GM21423 (cell line): ENCODE data around the gene PPP2R1A.
"Not testable (repeated sequence)": the region's sequence is repeated elsewhere in the genome, so short reads cannot be mapped to it uniquely, and the experiment has no call there.

Source experiments
- ATAC-seq: cut with Tn5 transposase; IDR thresholded peaks from one replicate; pipeline ENCODE4 v1.9.1; 2021; ENCODE audit warnings: mild to moderate bottlenecking, moderate library complexity; ENCODE audit not compliant: unreplicated experiment

The PPP2R1A gene

DNA sequence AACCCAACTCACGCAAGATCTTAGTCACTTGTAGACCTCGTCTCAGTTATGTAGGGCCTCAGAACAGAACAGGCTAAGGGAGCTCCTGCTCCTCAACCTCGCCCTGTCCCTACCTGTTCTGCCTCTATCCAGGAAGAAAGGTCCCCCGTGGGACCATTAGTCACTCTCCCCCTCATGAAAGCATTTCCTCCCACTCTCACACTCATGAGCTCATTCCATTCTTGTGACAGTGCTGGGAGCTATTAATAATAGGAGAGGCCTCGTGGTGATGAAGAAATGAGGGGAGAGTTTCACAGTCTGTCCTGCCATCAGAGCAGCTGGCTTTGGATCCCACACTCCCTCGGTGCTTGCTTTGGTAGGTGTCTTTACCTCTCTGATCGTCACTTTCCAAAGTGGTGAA, 10.2 kb downstream of the PPP2R1A start:
- ATAC-seq: no peak

DNA sequence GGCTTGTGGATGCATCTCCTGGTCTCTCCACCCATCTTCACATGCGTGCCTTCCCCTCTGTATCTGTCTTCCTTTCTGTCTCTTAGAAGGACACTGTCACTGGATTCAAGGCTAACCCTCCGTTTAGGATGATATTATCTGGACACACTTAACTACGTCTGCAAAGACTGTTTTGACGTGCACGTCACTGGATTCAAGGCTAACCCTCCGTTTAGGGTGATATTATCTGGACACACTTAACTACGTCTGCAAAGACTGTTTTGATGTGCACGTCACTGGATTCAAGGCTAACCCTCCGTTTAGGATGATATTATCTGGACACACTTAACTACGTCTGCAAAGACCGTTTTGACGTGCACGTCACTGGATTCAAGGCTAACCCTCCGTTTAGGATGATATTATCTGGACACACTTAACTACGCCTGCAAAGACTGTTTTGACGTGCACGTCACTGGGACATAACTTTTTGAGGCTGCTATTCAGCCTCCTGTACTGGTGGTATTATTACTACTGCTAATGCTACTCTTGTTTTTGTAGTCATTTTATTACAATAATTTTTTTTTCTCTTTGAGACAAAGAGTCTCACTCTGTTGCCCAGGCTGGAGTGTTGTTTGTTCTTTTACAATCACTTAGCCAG, 11.0 kb downstream of the PPP2R1A start:
- ATAC-seq: not testable (repeated sequence)

GRCh38 chr19:52206481-52206880, 16.6 kb downstream of the PPP2R1A start:
- no peak for ATAC-seq

DNA sequence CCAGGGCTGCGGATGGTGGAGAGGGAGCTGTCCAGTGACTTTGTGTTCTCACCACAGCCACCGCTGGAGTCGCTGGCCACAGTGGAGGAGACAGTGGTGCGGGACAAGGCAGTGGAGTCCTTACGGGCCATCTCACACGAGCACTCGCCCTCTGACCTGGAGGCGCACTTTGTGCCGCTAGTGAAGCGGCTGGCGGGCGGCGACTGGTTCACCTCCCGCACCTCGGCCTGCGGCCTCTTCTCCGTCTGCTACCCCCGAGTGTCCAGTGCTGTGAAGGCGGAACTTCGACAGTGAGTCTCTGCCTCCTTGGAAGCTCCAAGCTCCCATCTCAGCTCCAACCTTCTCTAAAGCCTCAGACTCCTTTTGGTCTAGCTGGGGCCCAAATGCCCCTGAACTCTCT, 21.4 kb downstream of the PPP2R1A start:
- ATAC-seq: no peak

- no peak for ATAC-seq
Observed at GRCh38 chr19:52211926-52212571, 22.2 kb downstream of the PPP2R1A start.

DNA sequence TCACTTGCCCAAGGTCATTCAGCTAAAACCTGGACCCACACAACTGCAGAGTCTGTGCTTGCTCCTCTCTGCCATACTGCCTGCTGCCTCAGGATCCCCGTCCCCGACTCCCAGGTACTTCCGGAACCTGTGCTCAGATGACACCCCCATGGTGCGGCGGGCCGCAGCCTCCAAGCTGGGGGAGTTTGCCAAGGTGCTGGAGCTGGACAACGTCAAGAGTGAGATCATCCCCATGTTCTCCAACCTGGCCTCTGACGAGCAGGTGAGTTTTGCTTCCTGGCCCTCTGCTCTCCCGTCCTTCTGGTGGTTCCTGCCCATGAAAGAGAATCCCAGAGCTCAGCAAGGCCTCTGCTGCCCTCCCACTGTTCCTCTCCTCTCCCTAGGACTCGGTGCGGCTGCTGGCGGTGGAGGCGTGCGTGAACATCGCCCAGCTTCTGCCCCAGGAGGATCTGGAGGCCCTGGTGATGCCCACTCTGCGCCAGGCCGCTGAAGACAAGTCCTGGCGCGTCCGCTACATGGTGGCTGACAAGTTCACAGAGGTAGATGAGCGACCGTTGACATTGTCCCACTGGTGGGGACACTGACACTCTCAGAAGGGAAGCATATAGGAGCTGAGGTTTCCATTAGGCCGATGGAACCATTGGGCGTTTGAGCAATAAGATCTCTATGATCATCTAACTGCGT, 22.9 kb downstream of the PPP2R1A start:
- ATAC-seq: no peak

GRCh38 chr19:52214241-52214640, 24.4 kb downstream of the PPP2R1A start:
- ATAC-seq: no peak

- no peak for ATAC-seq
Observed at GRCh38 chr19:52216401-52216800, 26.5 kb downstream of the PPP2R1A start.

DNA sequence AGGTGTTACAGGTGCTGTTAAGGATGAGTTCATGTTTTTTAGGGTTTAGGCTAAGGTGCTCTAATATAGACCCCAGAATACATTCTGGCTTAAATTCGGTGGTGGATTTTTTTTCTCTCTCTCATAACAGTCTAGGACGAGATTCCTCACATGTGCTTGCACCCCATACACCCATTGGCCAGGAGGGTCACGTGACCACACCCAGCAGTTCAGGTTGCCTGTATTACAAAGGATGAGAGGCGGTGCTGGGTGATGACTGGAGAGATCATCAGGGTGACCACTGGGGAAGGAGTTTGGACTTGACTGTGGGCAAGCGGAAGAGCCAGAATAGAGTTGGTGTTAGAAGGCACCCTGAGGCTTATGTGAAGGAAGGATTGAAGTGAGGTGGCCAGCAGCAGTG, 27.7 kb downstream of the PPP2R1A start:
- ATAC-seq: no peak

DNA sequence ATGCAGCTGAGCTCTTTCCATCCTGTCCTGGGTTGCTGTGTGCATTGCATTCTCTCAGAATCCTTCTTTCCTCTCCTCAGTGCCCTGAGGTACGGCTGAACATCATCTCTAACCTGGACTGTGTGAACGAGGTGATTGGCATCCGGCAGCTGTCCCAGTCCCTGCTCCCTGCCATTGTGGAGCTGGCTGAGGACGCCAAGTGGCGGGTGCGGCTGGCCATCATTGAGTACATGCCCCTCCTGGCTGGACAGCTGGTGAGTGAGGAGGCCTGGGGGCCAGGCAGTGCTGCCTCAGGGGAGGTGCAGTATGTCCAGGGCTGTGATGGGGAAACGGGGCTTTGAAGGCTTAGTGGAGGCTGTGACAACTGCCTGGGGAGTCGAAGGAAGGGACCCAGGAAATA, 29.8 kb downstream of the PPP2R1A start:
- ATAC-seq: no peak

DNA sequence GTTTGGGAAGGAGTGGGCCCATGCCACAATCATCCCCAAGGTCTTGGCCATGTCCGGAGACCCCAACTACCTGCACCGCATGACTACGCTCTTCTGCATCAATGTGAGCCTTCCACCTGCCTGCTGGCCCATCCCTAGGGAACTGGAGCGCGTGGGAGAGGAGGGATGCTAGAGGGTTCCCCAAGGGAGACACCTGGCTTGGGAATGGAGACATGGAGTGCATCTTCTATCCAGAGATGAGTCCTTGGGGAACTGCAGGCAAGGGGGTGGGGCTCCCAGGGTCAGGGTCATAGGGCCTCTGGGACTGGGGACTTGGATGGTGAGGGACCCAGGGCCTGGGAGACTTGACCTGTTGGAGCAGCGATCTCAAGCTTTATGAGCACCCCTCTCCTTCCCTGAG, 31.2 kb downstream of the PPP2R1A start:
- ATAC-seq: no peak

DNA sequence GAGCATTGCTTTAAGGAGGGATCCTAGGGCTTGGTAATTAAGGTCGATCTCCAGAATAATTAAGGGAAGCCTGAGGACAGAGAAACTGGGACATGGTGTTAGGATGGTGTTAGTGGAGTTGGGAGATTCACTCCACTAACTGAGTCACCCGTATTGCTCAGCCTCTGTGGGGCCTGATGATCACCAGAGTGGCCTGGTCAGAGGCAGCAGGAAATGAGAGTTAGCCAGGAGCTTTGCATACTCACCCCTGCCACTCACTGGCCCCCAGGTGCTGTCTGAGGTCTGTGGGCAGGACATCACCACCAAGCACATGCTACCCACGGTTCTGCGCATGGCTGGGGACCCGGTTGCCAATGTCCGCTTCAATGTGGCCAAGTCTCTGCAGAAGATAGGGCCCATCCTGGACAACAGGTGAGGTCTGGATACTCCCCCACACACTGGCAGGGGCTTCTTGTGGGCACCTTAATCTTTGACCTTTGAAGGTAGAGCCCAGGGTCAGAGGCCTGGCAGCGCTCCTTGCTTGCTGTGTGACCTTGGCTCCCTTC, 32.1 kb downstream of the PPP2R1A start:
- ATAC-seq: no peak

- ATAC-seq: no peak
Observed at GRCh38 chr19:52224211-52224610, 34.4 kb downstream of the PPP2R1A start.

DNA sequence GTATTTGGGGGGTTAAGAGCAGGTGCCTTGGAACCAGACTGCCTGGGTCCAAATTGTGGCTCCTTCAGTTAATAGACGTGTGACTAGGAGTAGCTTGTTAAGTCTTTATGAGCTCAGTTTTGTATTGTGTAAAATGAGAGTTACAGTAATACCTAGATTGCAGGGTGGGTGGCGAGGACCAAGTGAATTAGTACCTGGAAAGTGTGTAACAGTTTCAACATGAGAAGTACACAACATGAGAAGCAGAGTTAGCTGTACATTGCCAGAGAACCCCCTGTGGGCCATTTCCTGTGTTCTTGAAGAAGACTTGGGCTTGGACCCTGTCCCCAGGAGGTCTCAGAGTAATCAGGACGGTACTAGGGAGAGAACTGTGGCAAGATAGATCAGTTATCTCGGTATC, 36.8 kb downstream of the PPP2R1A start:
- no peak for ATAC-seq

- no peak for ATAC-seq
Observed at GRCh38 chr19:52227196-52227940, 37.5 kb downstream of the PPP2R1A start.

DNA sequence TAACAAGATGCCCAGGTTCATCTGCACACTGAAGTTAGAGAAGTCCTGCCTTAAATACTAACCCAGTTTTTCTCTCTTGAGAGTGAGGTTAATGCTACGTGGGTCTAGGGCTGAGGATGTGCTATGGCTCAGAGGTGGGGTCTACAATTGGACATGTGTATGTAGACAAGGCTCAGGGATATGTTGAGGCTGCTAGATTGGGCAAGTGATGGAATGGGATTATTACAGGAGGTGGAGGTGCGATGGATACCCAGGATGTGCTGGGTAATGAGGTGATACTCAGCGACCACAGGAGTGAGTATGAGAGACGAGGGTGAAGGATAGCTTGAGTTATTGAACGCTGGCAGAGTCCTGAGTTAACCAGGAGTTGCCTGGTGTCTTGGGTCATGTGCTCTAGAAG, 38.1 kb downstream of the PPP2R1A start:
- no peak for ATAC-seq

DNA sequence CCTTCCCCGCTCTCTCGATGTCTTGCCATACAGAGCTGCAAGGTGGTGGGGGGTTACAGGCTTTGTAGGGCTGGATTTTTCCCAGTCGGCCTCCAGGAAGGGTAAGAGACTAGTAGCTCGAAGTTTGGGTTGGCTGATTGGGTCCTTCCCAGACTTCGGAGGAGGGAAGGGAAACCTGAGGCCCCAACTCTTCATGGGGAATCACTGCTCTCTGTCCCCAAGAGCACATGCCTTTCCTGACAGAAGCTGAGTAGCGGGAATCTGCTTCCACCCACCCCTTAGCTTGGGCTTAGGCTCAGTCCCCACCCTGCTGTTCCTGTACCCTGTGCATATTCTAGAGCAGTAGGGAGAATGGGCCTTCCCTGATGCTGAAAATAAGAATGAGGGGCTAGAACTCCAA, 39.7 kb downstream of the PPP2R1A start:
- ATAC-seq: no peak

DNA sequence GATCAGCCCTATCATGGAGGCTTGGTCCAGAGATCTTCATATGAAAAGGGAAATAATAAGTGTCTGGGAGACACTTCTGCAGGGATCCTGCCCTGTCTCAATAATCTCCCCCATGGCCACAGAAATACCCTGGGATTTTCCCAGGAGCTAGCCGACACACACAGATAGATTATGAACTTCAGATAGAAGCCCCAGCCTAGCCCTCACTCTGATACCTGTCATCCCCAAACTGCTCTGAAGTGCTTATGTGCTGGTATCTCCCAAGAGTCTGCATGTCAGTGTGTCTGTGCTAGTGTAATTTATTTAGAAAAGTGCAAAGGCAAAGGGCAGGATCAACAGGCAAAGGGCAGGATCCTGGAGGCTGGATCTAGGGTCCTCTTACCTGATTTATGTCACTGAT, 40.8 kb downstream of the PPP2R1A start:
- no peak for ATAC-seq

GRCh38 chr19:52231154-52231910, 41.5 kb downstream of the PPP2R1A start:
- no peak for ATAC-seq

DNA sequence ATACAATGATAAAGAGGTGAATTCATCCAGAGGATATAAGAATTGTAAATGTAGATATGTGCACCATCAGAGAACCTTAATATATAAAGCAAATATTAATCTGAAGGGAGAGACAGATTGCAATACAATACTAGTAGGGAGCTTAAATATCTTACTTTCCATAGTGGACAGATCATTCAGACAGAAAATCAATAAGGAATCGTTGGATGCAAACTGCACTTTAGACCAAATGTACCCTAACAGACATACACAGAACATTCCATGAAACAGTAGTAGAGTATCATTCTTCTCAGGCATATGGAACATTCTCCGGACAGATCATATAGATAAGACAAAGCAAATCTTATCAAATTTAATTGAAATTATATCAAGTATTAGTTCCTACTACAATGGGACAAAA, 44.6 kb downstream of the PPP2R1A start:
- ATAC-seq: no peak

GRCh38 chr19:52237197-52237596, 47.3 kb downstream of the PPP2R1A start:
- ATAC-seq: no peak
